ENCODE data around the gene PADI1. TPM values are rescaled to one million over a fixed set of nuclear protein-coding genes. Genes with fewer than 3 reads are reported as not detected.

Gene PADI1
- total RNA-seq, 2 donors from 2014 or later, result not detected

GRCh38 chr1:17192394-17193221 lies 12.3 kb upstream of the PADI1 start:
- no peaks in the 10 kb centered on the region for H3K4me1 ChIP-seq
- DNase-seq, result no peak
- TF ChIP-seq POLR2A (IDR thresholded peaks at IDR 0.05), result no peak
- TF ChIP-seq, protein P1, sequence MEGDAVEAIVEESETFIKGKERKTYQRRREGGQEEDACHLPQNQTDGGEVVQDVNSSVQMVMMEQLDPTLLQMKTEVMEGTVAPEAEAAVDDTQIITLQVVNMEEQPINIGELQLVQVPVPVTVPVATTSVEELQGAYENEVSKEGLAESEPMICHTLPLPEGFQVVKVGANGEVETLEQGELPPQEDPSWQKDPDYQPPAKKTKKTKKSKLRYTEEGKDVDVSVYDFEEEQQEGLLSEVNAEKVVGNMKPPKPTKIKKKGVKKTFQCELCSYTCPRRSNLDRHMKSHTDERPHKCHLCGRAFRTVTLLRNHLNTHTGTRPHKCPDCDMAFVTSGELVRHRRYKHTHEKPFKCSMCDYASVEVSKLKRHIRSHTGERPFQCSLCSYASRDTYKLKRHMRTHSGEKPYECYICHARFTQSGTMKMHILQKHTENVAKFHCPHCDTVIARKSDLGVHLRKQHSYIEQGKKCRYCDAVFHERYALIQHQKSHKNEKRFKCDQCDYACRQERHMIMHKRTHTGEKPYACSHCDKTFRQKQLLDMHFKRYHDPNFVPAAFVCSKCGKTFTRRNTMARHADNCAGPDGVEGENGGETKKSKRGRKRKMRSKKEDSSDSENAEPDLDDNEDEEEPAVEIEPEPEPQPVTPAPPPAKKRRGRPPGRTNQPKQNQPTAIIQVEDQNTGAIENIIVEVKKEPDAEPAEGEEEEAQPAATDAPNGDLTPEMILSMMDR (IDR thresholded peaks at IDR 0.05), result no peak
- no peak overlapping the region for H3K4me3 ChIP-seq
- no peaks in the 10 kb centered on the region for H3K9me3 ChIP-seq
- intact Hi-C loops (cut with DNase I), result no loop called here
- no peaks in the 10 kb centered on the region for H3K27me3 ChIP-seq
- H3K36me3 ChIP-seq (replicated peaks in 1 of 2; ENCODE audit: insufficient read depth in 1 of 2, low read depth in 2 of 2), result no peaks in the 10 kb centered on the region
- no peak overlapping the region for H3K27ac ChIP-seq
- no peak for ATAC-seq
- 71 to 79% methylated on average over 10 to 13 of the region's 13 CpGs for WGBS, 2 donors

- Histone ChIP-seq H3K36me3 (replicated peaks in 1 of 2; ENCODE audit: insufficient read depth in 1 of 2, low read depth in 2 of 2) (no peaks in the 10 kb centered on the region), H3K9me3 (no peaks in the 10 kb centered on the region), H3K4me1 (no peaks in the 10 kb centered on the region), H3K27me3 (no peaks in the 10 kb centered on the region), H3K27ac (no peak overlapping the region), H3K4me3 (no peak overlapping the region)
- WGBS, 2 donors, result 70 to 71% methylated on average over 16 of the region's 17 CpGs
- intact Hi-C loops (cut with DNase I), result no loop called here
- ATAC-seq (no peak), DNase-seq (no peak)
- no peak for TF ChIP-seq POLR2A (IDR thresholded peaks at IDR 0.05)
- TF ChIP-seq, protein P1 (IDR thresholded peaks at IDR 0.05), result no peak
Observed at GRCh38 chr1:17193222-17194132, 11.5 kb upstream of the PADI1 start.

GRCh38 chr1:17194133-17194475 lies 10.8 kb upstream of the PADI1 start:
- no peak overlapping the region for H3K27ac ChIP-seq
- 56 to 61% methylated on average over 3 of the region's 3 CpGs for WGBS, 2 donors
- TF ChIP-seq, protein P1 (IDR thresholded peaks at IDR 0.05), result no peak
- no peak for TF ChIP-seq POLR2A (IDR thresholded peaks at IDR 0.05)
- intact Hi-C loops (cut with DNase I), result no loop called here
- DNase-seq (no peak), ATAC-seq (no peak)
- H3K36me3 ChIP-seq (replicated peaks in 1 of 2; ENCODE audit: insufficient read depth in 1 of 2, low read depth in 2 of 2), result no peaks in the 10 kb centered on the region
- no peak overlapping the region for H3K4me3 ChIP-seq
- H3K9me3 ChIP-seq, result no peaks in the 10 kb centered on the region
- no peaks in the 10 kb centered on the region for H3K4me1 ChIP-seq
- H3K27me3 ChIP-seq, result no peaks in the 10 kb centered on the region

DNA sequence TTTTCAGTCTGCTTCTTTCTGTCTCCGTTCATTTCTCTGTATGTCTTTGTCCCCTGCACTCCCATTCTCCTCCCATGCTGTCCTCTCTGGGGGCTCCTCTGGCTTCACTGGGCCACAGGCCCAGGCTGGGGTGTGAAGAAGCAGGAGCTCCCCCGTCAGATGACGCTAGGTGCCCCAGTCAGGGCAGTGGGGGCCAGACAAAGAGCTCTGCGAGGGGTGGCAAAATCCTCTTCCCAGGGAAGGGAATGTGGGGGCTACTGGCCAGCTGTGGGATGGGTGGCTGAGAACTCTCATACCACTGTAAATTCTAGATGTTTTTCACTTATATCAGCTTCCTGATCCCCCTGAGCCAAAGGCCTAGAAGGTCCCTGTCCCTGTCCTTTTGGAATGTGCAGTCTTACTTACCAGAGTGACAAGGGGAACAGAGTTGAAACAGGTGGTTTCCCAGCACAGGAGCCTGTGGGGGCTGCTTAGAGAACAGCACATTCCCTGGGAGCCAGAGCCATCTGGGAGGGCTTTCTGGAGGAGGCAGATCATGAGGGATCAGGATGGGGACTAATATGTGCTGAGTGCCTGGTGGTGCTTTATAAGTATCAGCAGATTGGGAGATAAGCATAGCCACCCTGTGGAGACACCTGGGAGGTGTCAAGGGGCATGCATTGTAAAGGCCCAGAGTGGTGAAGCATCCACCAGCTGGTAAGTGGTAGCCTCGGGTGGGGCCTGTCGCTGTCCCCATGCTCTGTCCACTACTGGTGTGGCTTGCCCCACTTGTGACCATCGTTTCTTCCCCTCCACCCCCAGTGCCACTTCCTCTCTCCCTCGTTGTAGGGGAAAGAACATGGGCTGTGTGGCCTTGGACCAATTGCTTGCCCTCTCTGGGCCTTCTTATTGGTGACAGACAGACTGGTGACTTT lies 10.1 kb upstream of the PADI1 start:
- no peak overlapping the region for H3K4me3 ChIP-seq
- H3K4me1 ChIP-seq, result no peaks in the 10 kb centered on the region
- intact Hi-C loops (cut with DNase I), result no loop called here
- H3K9me3 ChIP-seq, result no peaks in the 10 kb centered on the region
- TF ChIP-seq, protein P1 (IDR thresholded peaks at IDR 0.05), result no peak
- TF ChIP-seq POLR2A (IDR thresholded peaks at IDR 0.05), result no peak
- DNase-seq (peak in 1 of 4 donors; percentile 3), ATAC-seq (no peak)
- no peaks in the 10 kb centered on the region for H3K27me3 ChIP-seq
- H3K27ac ChIP-seq, result no peak overlapping the region
- no peaks in the 10 kb centered on the region for H3K36me3 ChIP-seq (replicated peaks in 1 of 2; ENCODE audit: insufficient read depth in 1 of 2, low read depth in 2 of 2)
- 62 to 70% methylated on average over 8 of the region's 8 CpGs for WGBS, 2 donors

Measured in body of pancreas (tissue), 4 donors.